K562 (cell line): Measurements from ENCODE around the gene SLC38A1. TPM values are rescaled to one million over a fixed set of nuclear protein-coding genes. Genes with fewer than 3 reads are reported as not detected.

Experiments
- ARID1B ChIP-seq: fragments of 450-650 bp; IDR thresholded peaks from 2 replicates; pipeline ENCODE4 v1.6.1; 2016; ENCODE audit warnings: antibody characterized with exemption, mild to moderate bottlenecking, inconsistent platforms
- CBX3 ChIP-seq, 2 experiments: IDR thresholded peaks; 1 replicate in 1 of 2; 2 replicates in 1 of 2; pipeline ENCODE4 v1.6.1; 2012; ENCODE audit warnings: inconsistent platforms in 2 of 2, low read length in 2 of 2, borderline replicate concordance in 1 of 2, control low read depth in 1 of 2
- CCNT2 ChIP-seq: IDR thresholded peaks from 2 replicates; pipeline ENCODE4 v1.6.1; 2011; ENCODE audit warnings: borderline replicate concordance, low read depth, mild to moderate bottlenecking, moderate library complexity, mixed read lengths, low read length; ENCODE audit not compliant: insufficient read length; ENCODE audit errors: extremely low read depth
- CTBP1 ChIP-seq: fragments of 450-650 bp; IDR thresholded peaks from 2 replicates; pipeline ENCODE4 v1.6.1; 2016; ENCODE audit warnings: borderline replicate concordance
- HNRNPUL1 ChIP-seq: fragments of 200-400 bp; formaldehyde crosslinking; IDR thresholded peaks from 2 replicates; pipeline ENCODE4 v1.6.1; 2017; ENCODE audit warnings: low read length
- ILK ChIP-seq: fragments of 450-650 bp; IDR thresholded peaks from 2 replicates; pipeline ENCODE4 v1.6.1; 2016; ENCODE audit warnings: missing genetic modification characterization, low read depth, mild to moderate bottlenecking, missing compliant biosample characterization, moderate library complexity, borderline replicate concordance
- MTF1 ChIP-seq: fragments of 250-450 bp; sonication (Bioruptor Pico); IDR thresholded peaks from 2 replicates; pipeline ENCODE4 v1.9.0; 2021; ENCODE audit warnings: moderate library complexity, mild to moderate bottlenecking, inconsistent platforms, borderline replicate concordance
- NFE2L1 ChIP-seq: fragments of 450-650 bp; IDR thresholded peaks from 2 replicates; pipeline ENCODE4 v1.6.1; 2016; ENCODE audit warnings: missing genetic modification characterization, low read depth, mild to moderate bottlenecking, missing compliant biosample characterization, moderate library complexity, borderline replicate concordance
- NR4A1 ChIP-seq, 2 experiments: fragments of 250-450 bp in 1 of 2; fragments of 450-650 bp in 1 of 2; sonication (Bioruptor Pico) in 1 of 2; IDR thresholded peaks; 2 replicates each; pipeline versions ENCODE4 v1.4.0 to v1.6.1; 2016 to 2020; ENCODE audit warnings: mild to moderate bottlenecking in 2 of 2, missing compliant biosample characterization in 1 of 2, missing genetic modification characterization in 1 of 2, moderate library complexity in 1 of 2
- PHF8 ChIP-seq: fragments of 200-600 bp; sonication (generic); IDR thresholded peaks from 2 replicates; pipeline ENCODE4 v1.6.1; 2012; ENCODE audit warnings: mixed run types, mild to moderate bottlenecking, inconsistent platforms, low read length, moderate library complexity, borderline replicate concordance
- PRMT5 ChIP-seq: sonication (generic); formaldehyde crosslinking; IDR thresholded peaks from 2 replicates; pipeline ENCODE4 v1.5.0; 2020; ENCODE audit warnings: missing genetic modification reagents
- PTBP1 ChIP-seq: fragments of 200-400 bp; formaldehyde crosslinking; IDR thresholded peaks from 2 replicates; pipeline ENCODE4 v1.6.1; 2017; ENCODE audit warnings: low read depth, low read length
- SAP30 ChIP-seq: fragments of 200-600 bp; sonication (generic); IDR thresholded peaks from 2 replicates; pipeline ENCODE4 v1.6.1; 2012; ENCODE audit warnings: borderline replicate concordance, low read depth, mild to moderate bottlenecking, moderate library complexity, low read length, control low read depth, inconsistent platforms; ENCODE audit not compliant: insufficient read depth, poor library complexity, severe bottlenecking
- SLC30A9 ChIP-seq: fragments of 250-450 bp; sonication (Bioruptor Pico); IDR thresholded peaks from 2 replicates; pipeline ENCODE4 v1.8.0; 2022; ENCODE audit warnings: mild to moderate bottlenecking, moderate library complexity
- STAG1 ChIP-seq: sonication (generic); formaldehyde crosslinking; IDR thresholded peaks from 2 replicates; pipeline ENCODE4 v1.5.0; 2020; ENCODE audit warnings: missing genetic modification reagents, borderline replicate concordance
- ZNF197 ChIP-seq: fragments of 200-800 bp; sonication (Bioruptor generic); IDR thresholded peaks from 2 replicates; pipeline ENCODE4 v1.6.1; 2016; ENCODE audit warnings: low read depth, missing genetic modification characterization, missing compliant biosample characterization
- ZNF449 ChIP-seq: fragments of 250-450 bp; sonication (Bioruptor Pico); IDR thresholded peaks from 2 replicates; pipeline ENCODE4 v1.8.0; 2022; ENCODE audit warnings: moderate library complexity, mild to moderate bottlenecking, inconsistent platforms
- polyA plus RNA-seq, 8 experiments: library from polyadenylated mRNA; depleted of rRNA in 4 of 8; stranded (reverse) in 5 of 8; unstranded in 3 of 8; fragments of >200 nt; fragmentation: Nextera tagmentation in 2 of 8; fragmentation: Illumina TruSeq in 1 of 8; extraction: Ambion mirVana in 2 of 8; extraction: Trizol in 1 of 8; gene quantifications; 2 replicates each; pipeline versions ENCODE4 v1.2.1 to v1.2.3, GENCODE V29; 2011 to 2014; ENCODE audit warnings: inconsistent platforms in 1 of 8, missing spikeins in 1 of 8
- total RNA-seq, 7 experiments: library from RNA; depleted of rRNA in 6 of 7; stranded (reverse); fragments of >200 nt in 6 of 7; fragmentation: Illumina TruSeq in 2 of 7; extraction: Trizol in 2 of 7; gene quantifications; 2 replicates each; pipeline versions ENCODE4 v1.2.1 to v1.2.3, GENCODE V29; 2011 to 2021; ENCODE audit warnings: low replicate concordance in 1 of 7
- TF ChIP-seq, protein P1 (sequence below): fragments of 250-450 bp; sonication (Bioruptor Pico); IDR thresholded peaks from 2 replicates; pipeline ENCODE4 v1.8.0; 2021; ENCODE audit warnings: moderate library complexity, mild to moderate bottlenecking, inconsistent platforms
- TF ChIP-seq, protein P2 (sequence below), 3 experiments: IDR thresholded peaks in 2 of 3; conservative IDR thresholded peaks in 1 of 3; 2 replicates each; pipeline ENCODE4 v1.5.1; 2011 to 2012; ENCODE audit warnings: low read length in 3 of 3, mild to moderate bottlenecking in 3 of 3, control low read depth in 2 of 3, improper control_type of control experiment in 1 of 3, inconsistent platforms in 1 of 3, low read depth in 1 of 3, mixed read lengths in 1 of 3, moderate library complexity in 1 of 3; ENCODE audit not compliant: insufficient read depth in 2 of 3
- TF ChIP-seq, protein P3 (sequence below): fragments of 250-450 bp; sonication (Bioruptor Pico); IDR thresholded peaks from 2 replicates; pipeline ENCODE4 v1.5.0; 2020; ENCODE audit warnings: mild to moderate bottlenecking, borderline replicate concordance

Gene SLC38A1
- total and polyA plus RNA-seq, 9 of the 15 experiments (the other 6 are each of a cell fraction or from before 2014, with no cell fraction given): 51.9 to 112 (median 75.0) TPM

DNA sequence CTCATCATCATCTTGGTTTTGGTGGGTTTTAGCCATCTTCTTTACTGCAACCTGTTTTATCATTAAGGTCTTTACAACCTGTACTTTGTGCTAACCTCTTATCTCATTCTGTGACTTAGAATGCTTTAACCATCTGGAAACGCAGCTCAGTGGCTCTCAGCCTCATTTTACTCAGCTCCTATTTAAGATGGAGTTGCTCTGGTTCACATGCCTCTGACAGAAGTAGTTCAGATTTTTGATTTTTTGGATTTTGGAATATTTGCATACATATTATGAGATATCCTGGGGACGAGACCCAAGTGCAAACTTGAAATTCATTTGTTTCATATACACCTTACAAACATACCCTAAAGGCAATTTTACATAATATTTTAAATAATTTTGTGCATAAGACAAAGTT, 10.7 kb downstream of the SLC38A1 start (continued):
- TF ChIP-seq, protein P1, sequence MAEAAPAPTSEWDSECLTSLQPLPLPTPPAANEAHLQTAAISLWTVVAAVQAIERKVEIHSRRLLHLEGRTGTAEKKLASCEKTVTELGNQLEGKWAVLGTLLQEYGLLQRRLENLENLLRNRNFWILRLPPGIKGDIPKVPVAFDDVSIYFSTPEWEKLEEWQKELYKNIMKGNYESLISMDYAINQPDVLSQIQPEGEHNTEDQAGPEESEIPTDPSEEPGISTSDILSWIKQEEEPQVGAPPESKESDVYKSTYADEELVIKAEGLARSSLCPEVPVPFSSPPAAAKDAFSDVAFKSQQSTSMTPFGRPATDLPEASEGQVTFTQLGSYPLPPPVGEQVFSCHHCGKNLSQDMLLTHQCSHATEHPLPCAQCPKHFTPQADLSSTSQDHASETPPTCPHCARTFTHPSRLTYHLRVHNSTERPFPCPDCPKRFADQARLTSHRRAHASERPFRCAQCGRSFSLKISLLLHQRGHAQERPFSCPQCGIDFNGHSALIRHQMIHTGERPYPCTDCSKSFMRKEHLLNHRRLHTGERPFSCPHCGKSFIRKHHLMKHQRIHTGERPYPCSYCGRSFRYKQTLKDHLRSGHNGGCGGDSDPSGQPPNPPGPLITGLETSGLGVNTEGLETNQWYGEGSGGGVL (CRISPR knock-in tag): peak; percentile 68
- TF ChIP-seq, protein P2, sequence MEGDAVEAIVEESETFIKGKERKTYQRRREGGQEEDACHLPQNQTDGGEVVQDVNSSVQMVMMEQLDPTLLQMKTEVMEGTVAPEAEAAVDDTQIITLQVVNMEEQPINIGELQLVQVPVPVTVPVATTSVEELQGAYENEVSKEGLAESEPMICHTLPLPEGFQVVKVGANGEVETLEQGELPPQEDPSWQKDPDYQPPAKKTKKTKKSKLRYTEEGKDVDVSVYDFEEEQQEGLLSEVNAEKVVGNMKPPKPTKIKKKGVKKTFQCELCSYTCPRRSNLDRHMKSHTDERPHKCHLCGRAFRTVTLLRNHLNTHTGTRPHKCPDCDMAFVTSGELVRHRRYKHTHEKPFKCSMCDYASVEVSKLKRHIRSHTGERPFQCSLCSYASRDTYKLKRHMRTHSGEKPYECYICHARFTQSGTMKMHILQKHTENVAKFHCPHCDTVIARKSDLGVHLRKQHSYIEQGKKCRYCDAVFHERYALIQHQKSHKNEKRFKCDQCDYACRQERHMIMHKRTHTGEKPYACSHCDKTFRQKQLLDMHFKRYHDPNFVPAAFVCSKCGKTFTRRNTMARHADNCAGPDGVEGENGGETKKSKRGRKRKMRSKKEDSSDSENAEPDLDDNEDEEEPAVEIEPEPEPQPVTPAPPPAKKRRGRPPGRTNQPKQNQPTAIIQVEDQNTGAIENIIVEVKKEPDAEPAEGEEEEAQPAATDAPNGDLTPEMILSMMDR (IDR thresholded peaks at IDR 0.05 in 2 of 3, conservative IDR thresholded peaks at IDR 0.05 in 1 of 3; ENCODE audit: insufficient read depth in 2 of 3, low read depth in 1 of 3, low read length in 3 of 3): no peak
- TF ChIP-seq CCNT2: no peak
- no peak for TF ChIP-seq HNRNPUL1
- no peak for TF ChIP-seq SLC30A9 (CRISPR knock-in tag)
- TF ChIP-seq STAG1: no peak
- TF ChIP-seq, protein P3, sequence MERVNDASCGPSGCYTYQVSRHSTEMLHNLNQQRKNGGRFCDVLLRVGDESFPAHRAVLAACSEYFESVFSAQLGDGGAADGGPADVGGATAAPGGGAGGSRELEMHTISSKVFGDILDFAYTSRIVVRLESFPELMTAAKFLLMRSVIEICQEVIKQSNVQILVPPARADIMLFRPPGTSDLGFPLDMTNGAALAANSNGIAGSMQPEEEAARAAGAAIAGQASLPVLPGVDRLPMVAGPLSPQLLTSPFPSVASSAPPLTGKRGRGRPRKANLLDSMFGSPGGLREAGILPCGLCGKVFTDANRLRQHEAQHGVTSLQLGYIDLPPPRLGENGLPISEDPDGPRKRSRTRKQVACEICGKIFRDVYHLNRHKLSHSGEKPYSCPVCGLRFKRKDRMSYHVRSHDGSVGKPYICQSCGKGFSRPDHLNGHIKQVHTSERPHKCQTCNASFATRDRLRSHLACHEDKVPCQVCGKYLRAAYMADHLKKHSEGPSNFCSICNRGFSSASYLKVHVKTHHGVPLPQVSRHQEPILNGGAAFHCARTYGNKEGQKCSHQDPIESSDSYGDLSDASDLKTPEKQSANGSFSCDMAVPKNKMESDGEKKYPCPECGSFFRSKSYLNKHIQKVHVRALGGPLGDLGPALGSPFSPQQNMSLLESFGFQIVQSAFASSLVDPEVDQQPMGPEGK (CRISPR knock-in tag): no peak
- no peak for TF ChIP-seq PHF8
- TF ChIP-seq ILK (tag): peak; percentile 80
- no peak for TF ChIP-seq ARID1B
- TF ChIP-seq NR4A1 (CRISPR knock-in tag; IDR thresholded peaks at IDR 0.05): no peak
- TF ChIP-seq NR4A1 (tag; IDR thresholded peaks at IDR 0.05): peak; percentile 86
- no peak for TF ChIP-seq ZNF197 (CRISPR knock-in tag)
- TF ChIP-seq PRMT5 (CRISPR knock-in tag): no peak
- TF ChIP-seq NFE2L1 (tag): peak; percentile 44; the same call in 1 of the 2 replicates
- TF ChIP-seq ZNF449 (CRISPR knock-in tag): 0 out of 2 replicates have a peak, but pooled peaks have one; percentile 22
- no peak for TF ChIP-seq SAP30
- TF ChIP-seq PTBP1: no peak
- peak; percentile 80; the same call in 1 of the 2 replicates for TF ChIP-seq MTF1 (CRISPR knock-in tag)
- TF ChIP-seq CTBP1: no peak
- TF ChIP-seq CBX3 (IDR thresholded peaks at IDR 0.05; ENCODE audit: borderline replicate concordance in 1 of 2, low read length in 2 of 2): no peak
